Ovary (tissue), 3 donors: ENCODE data around the gene ACAP3.

ENCODE experiments used
- CTCF ChIP-seq, 3 donors: fragments of 450-650 bp in 2 of 3; fragments of 200-600 bp in 1 of 3; IDR thresholded peaks; one replicate each; pipeline versions ENCODE4 v1.5.1 to v1.8.0; 2016 to 2022; ENCODE audit warnings: antibody characterized with exemption in 3 of 3, mild to moderate bottlenecking in 1 of 3
- POLR2A ChIP-seq: fragments of 450-650 bp; IDR thresholded peaks from one replicate; pipeline ENCODE4 v1.6.1; 2017; ENCODE audit warnings: antibody characterized with exemption, mild to moderate bottlenecking, moderate library complexity
- donor health status: DM: no; HTN: no; CAD: no.

- TF ChIP-seq POLR2A (no peak), CTCF (IDR thresholded peaks at IDR 0.05) (no peak)
Observed at GRCh38 chr1:1255611-1256010, 52.1 kb downstream of the ACAP3 start.
